Caco-2 (cell line): ENCODE results near the gene TUT4. TPM values are rescaled to one million over a fixed set of nuclear protein-coding genes. Genes with fewer than 3 reads are reported as not detected.

Experiments
- BruUV-seq: library from RNA; stranded (reverse); fragments of 400-500 nt; replicated peaks from 2 replicates; lab custom pipeline; 2021; lab: Mats Ljungman, UMichigan
- CTCF ChIA-PET: fragments of 300-600 bp; sonication (Branson Sonifier 250); formaldehyde crosslinking; loops from one replicate; lab custom pipeline; 2022; ENCODE audit warnings: antibody characterized with exemption; lab: Charles Lee
- POLR2A ChIA-PET: fragments of 300-600 bp; sonication (Branson Sonifier 250); formaldehyde crosslinking; loops from one replicate; lab custom pipeline; 2022; ENCODE audit warnings: antibody characterized with exemption; lab: Charles Lee
- DNase-seq, 2 experiments: peaks; one replicate each; pipeline versions ENCODE4 v3.0.0 to v3.0.0-alpha.2; 2020 to 2022
- H3K27me3 ChIP-seq: replicated peaks from 2 replicates; pipeline ENCODE4 v1.6.0; 2011; ENCODE audit warnings: low read length; ENCODE audit not compliant: control insufficient read depth, insufficient read depth
- H3K36me3 ChIP-seq: 2 replicates; pipeline ENCODE4 v1.5.1; 2011; ENCODE audit warnings: low read length; ENCODE audit not compliant: control insufficient read depth, insufficient read depth
- H3K4me1 ChIP-seq: fragments of 250-450 bp; sonication (Bioruptor Pico); 2 replicates; pipeline ENCODE4 v1.5.1; 2020; ENCODE audit warnings: mild to moderate bottlenecking
- H3K4me3 ChIP-seq: 2 replicates; pipeline ENCODE4 v1.5.1; 2011; ENCODE audit warnings: low read depth, mild to moderate bottlenecking, control low read depth, low read length
- H3K9me3 ChIP-seq: fragments of 250-450 bp; sonication (Bioruptor Pico); 2 replicates; pipeline ENCODE4 v1.5.1; 2020; ENCODE audit warnings: mild to moderate bottlenecking, moderate library complexity
- H3K27ac Mint-ChIP-seq: one replicate; pipeline ENCODE4 v1.8.0; 2022; ENCODE audit warnings: mixed read lengths; ENCODE audit not compliant: unreplicated experiment
- H3K27me3 Mint-ChIP-seq: one replicate; pipeline ENCODE4 v1.8.0; 2022; ENCODE audit warnings: mixed read lengths; ENCODE audit not compliant: insufficient read depth, unreplicated experiment
- H3K36me3 Mint-ChIP-seq: one replicate; pipeline ENCODE4 v1.8.0; 2022; ENCODE audit warnings: mild to moderate bottlenecking, mixed read lengths; ENCODE audit not compliant: insufficient read depth, unreplicated experiment
- H3K4me1 Mint-ChIP-seq: one replicate; pipeline ENCODE4 v1.8.0; 2022; ENCODE audit warnings: low read depth, mixed read lengths; ENCODE audit not compliant: unreplicated experiment
- H3K4me3 Mint-ChIP-seq: one replicate; pipeline ENCODE4 v1.8.0; 2022; ENCODE audit warnings: mild to moderate bottlenecking, moderate library complexity, mixed read lengths; ENCODE audit not compliant: unreplicated experiment
- H3K9me3 Mint-ChIP-seq: one replicate; pipeline ENCODE4 v1.8.0; 2022; ENCODE audit warnings: mixed read lengths; ENCODE audit not compliant: unreplicated experiment
- intact Hi-C: fragments of 100-400 bp; cut with micrococcal nuclease; formaldehyde crosslinking; loops from one replicate; pipeline ENCODE4 v1.10.0; 2022; ENCODE audit not compliant: unreplicated experiment
- total RNA-seq: library from RNA; stranded (reverse); gene quantifications from 2 replicates; pipeline ENCODE4 v1.2.3, GENCODE V29; 2022
- TF ChIP-seq, protein P1 (sequence below), 2 experiments: fragments of 200-600 bp in 1 of 2; IDR thresholded peaks; 1 replicate in 1 of 2; 2 replicates in 1 of 2; pipeline versions ENCODE4 v1.5.1 to v1.8.0; 2011 to 2022; ENCODE audit warnings: antibody characterized with exemption in 1 of 2, control low read depth in 1 of 2, inconsistent platforms in 1 of 2, low read depth in 1 of 2, low read length in 1 of 2, mild to moderate bottlenecking in 1 of 2, moderate library complexity in 1 of 2; ENCODE audit not compliant: insufficient read depth in 1 of 2, severe bottlenecking in 1 of 2, unreplicated experiment in 1 of 2

TUT4 gene
- total RNA-seq, 1 experiment from 2014 or later = 54.9 TPM

DNA sequence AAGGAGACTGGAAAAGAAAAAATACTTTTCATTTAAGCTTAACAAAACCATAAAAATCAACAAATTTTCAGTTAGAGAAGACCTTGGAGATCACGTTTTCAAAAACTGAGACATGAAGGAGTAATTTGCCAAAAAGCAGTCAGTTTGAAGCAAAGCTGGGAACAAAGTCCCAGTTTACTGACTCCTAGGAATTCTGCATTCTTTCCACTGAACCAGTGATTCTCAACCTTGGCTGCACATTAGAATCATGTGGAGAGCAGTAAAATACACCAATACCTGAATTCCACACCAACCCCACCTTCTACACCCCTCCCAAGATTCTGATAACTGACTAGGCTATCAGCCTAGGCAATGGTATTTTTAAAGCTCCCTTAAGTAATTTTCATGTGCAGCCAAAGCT, 75.0 kb downstream of the TUT4 start:
- Histone ChIP-seq H3K4me1 (0 out of 2 replicates have a peak, but pooled peaks cover 3% of the 10 kb centered on the region), H3K9me3 (no peaks in the 10 kb centered on the region), H3K36me3 (no peaks in the 10 kb centered on the region; the same call in 1 of the 2 replicates), H3K4me3 (no peak overlapping the region), H3K27me3 (no peaks in the 10 kb centered on the region)
- ChIA-PET POLR2A (interaction anchor here (0.6 kb wide), 1 partner anchor 8 kb away, joined by 4 read pairs; no protein-coding TSS in a partner anchor), CTCF (no interaction called here)
- no TSS peak for BruUV-seq
- TF ChIP-seq, protein P1, sequence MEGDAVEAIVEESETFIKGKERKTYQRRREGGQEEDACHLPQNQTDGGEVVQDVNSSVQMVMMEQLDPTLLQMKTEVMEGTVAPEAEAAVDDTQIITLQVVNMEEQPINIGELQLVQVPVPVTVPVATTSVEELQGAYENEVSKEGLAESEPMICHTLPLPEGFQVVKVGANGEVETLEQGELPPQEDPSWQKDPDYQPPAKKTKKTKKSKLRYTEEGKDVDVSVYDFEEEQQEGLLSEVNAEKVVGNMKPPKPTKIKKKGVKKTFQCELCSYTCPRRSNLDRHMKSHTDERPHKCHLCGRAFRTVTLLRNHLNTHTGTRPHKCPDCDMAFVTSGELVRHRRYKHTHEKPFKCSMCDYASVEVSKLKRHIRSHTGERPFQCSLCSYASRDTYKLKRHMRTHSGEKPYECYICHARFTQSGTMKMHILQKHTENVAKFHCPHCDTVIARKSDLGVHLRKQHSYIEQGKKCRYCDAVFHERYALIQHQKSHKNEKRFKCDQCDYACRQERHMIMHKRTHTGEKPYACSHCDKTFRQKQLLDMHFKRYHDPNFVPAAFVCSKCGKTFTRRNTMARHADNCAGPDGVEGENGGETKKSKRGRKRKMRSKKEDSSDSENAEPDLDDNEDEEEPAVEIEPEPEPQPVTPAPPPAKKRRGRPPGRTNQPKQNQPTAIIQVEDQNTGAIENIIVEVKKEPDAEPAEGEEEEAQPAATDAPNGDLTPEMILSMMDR (IDR thresholded peaks at IDR 0.05; ENCODE audit: insufficient read depth in 1 of 2, low read depth in 1 of 2, low read length in 1 of 2, severe bottlenecking in 1 of 2, unreplicated experiment in 1 of 2) = no peak
- H3K4me1 Mint-ChIP-seq = no peaks in the 10 kb centered on the region
- DNase-seq = peak; percentile 22 to 35
- H3K9me3 Mint-ChIP-seq = no peaks in the 10 kb centered on the region
- no peak overlapping the region for H3K27ac Mint-ChIP-seq
- no peak overlapping the region for H3K4me3 Mint-ChIP-seq
- H3K36me3 Mint-ChIP-seq = peaks cover 26% of the 10 kb centered on the region
- H3K27me3 Mint-ChIP-seq = no peaks in the 10 kb centered on the region
- intact Hi-C loops = no loop called here

DNA sequence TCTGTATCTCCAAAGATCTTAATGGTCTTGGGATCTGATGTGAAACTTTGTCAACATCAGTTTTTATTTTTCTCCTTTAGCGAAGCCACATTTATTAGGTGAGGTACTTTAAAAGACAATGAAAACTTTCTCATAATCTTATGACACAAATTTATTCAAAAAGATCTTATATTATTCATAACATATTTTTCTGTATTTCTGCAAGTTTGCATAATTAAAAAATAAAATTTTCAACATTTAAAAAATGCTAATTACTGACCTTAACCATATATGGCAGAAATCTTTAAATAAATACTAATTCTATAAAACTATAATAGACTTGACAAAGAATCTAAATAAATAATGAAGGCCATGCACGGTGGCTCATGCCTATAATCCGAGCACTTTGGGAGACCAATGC, 75.9 kb downstream of the TUT4 start:
- H3K4me1 Mint-ChIP-seq = no peaks in the 10 kb centered on the region
- H3K9me3 Mint-ChIP-seq = no peaks in the 10 kb centered on the region
- DNase-seq = no peak
- no peak overlapping the region for H3K27ac Mint-ChIP-seq
- H3K9me3 ChIP-seq = no peaks in the 10 kb centered on the region
- no TSS peak for BruUV-seq
- POLR2A ChIA-PET = no interaction called here
- H3K36me3 Mint-ChIP-seq = peaks cover 26% of the 10 kb centered on the region
- H3K27me3 ChIP-seq = no peaks in the 10 kb centered on the region
- H3K27me3 Mint-ChIP-seq = no peaks in the 10 kb centered on the region
- CTCF ChIA-PET = no interaction called here
- no peak overlapping the region for H3K4me3 ChIP-seq
- H3K36me3 ChIP-seq = no peaks in the 10 kb centered on the region; the same call in 1 of the 2 replicates
- 0 out of 2 replicates have a peak, but pooled peaks cover 3% of the 10 kb centered on the region for H3K4me1 ChIP-seq
- H3K4me3 Mint-ChIP-seq = no peak overlapping the region
- TF ChIP-seq, protein P1 (IDR thresholded peaks at IDR 0.05; ENCODE audit: insufficient read depth in 1 of 2, low read depth in 1 of 2, low read length in 1 of 2, severe bottlenecking in 1 of 2, unreplicated experiment in 1 of 2) = no peak
- intact Hi-C loops = no loop called here

DNA sequence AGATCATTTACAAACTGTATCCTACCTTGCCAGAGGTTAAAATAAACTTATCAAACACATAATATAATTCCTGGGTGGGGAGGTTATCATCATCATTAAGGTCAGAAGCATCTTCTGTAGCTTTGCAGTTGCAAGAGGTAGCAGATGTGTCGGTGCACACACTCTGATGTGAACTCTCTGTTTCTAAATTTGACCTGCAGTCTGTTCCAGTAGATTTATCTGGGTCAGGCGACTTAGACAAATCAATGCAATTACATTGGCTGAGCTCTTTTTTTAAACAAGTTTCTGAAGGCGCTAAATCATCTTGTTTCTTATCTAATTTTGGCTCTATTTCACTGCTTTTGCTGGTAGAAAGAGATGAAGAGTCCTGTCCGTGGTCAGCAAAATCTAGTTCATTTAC, 78.1 kb downstream of the TUT4 start:
- no peaks in the 10 kb centered on the region for H3K27me3 ChIP-seq
- DNase-seq = no peak
- CTCF ChIA-PET = no interaction called here
- BruUV-seq = TSS peak; percentile 51
- H3K9me3 ChIP-seq = no peaks in the 10 kb centered on the region
- H3K27ac Mint-ChIP-seq = no peak overlapping the region
- H3K4me3 ChIP-seq = no peak overlapping the region
- peaks cover 6% of the 10 kb centered on the region for H3K4me1 Mint-ChIP-seq
- POLR2A ChIA-PET = no interaction called here
- H3K4me3 Mint-ChIP-seq = no peak overlapping the region
- no peaks in the 10 kb centered on the region; the same call in 1 of the 2 replicates for H3K36me3 ChIP-seq
- TF ChIP-seq, protein P1 (IDR thresholded peaks at IDR 0.05; ENCODE audit: insufficient read depth in 1 of 2, low read depth in 1 of 2, low read length in 1 of 2, severe bottlenecking in 1 of 2, unreplicated experiment in 1 of 2) = no peak
- peaks cover 3% of the 10 kb centered on the region; the same call in 1 of the 2 replicates for H3K4me1 ChIP-seq
- intact Hi-C loops = no loop called here
- H3K36me3 Mint-ChIP-seq = peaks cover 26% of the 10 kb centered on the region
- no peaks in the 10 kb centered on the region for H3K27me3 Mint-ChIP-seq
- H3K9me3 Mint-ChIP-seq = no peaks in the 10 kb centered on the region
